Smooth muscle cell of trachea (primary cell): ENCODE results near the gene CST3. TPM values are rescaled to one million over a fixed set of nuclear protein-coding genes. Genes with fewer than 3 reads are reported as not detected.

Experiments
- total RNA-seq: library from RNA; depleted of rRNA; stranded (reverse); fragments of >200 nt; gene quantifications from 2 replicates; pipeline ENCODE4 v1.2.1, GENCODE V29; 2014

CST3 gene
- 254 and 383 TPM in 2 replicates for total RNA-seq

GRCh38 chr20:23637282-23638221 lies at the start of gene CST3:
CST3 (minus strand) TSS chr20:23637955; CDS start chr20:23637862, 93 bp downstream.

GRCh38 chr20:23605867-23606651 lies 31.7 kb downstream of the CST3 start, which contains the start of gene CST9:
CST9 (minus strand) TSS chr20:23605917; CDS start chr20:23605864, 53 bp downstream.

Other genes with a start within 250 kb of the CST3 start
- gene NAPB, start 216.5 kb downstream of the CST3 start, total RNA-seq: 8.6 and 11.2 TPM in 2 replicates
- not detected in 2 replicates for gene CSTL1, start 198.3 kb downstream of the CST3 start, total RNA-seq
- not detected in 2 replicates for gene CST11, start 185.1 kb downstream of the CST3 start, total RNA-seq
- not detected in 2 replicates for gene CST8, start 146.8 kb downstream of the CST3 start, total RNA-seq
- gene CST9L, start 69.5 kb downstream of the CST3 start, total RNA-seq: not detected in 2 replicates
- gene CST9, start 32.0 kb downstream of the CST3 start, total RNA-seq: not detected in 2 replicates
- gene CST4, start 51.1 kb upstream of the CST3 start, total RNA-seq: not detected in 2 replicates
- gene CST1, start 113.0 kb upstream of the CST3 start, total RNA-seq: 0.15 and 0.50 TPM in 2 replicates
- gene CST2, start 188.8 kb upstream of the CST3 start, total RNA-seq: not detected in 2 replicates
- not detected in 2 replicates for gene CST5, start 241.8 kb upstream of the CST3 start, total RNA-seq